HepG2 (cell line): ENCODE data around the gene ANAPC16. TPM values are rescaled to one million over a fixed set of nuclear protein-coding genes. Genes with fewer than 3 reads are reported as not detected.
A peak's percentile ranks its signal among the peaks of the same experiment; 100 is the strongest.

Source experiments
- ATF1 ChIP-seq: IDR thresholded peaks from 2 replicates; pipeline ENCODE4 v1.6.1; 2016; ENCODE audit warnings: mild to moderate bottlenecking, control low read depth
- CREB1 ChIP-seq, 2 experiments: fragments of 450-650 bp in 1 of 2; IDR thresholded peaks; 2 replicates each; pipeline ENCODE4 v1.6.1; 2016 to 2017; ENCODE audit warnings: control low read depth in 1 of 2, mild to moderate bottlenecking in 1 of 2, missing compliant biosample characterization in 1 of 2, missing genetic modification characterization in 1 of 2
- CREM ChIP-seq, 2 experiments: sonication (generic) in 1 of 2; formaldehyde crosslinking in 1 of 2; IDR thresholded peaks; 2 replicates each; pipeline versions ENCODE4 v1.4.0 to v1.6.1; 2016 to 2020; ENCODE audit warnings: antibody characterized with exemption in 1 of 2, mild to moderate bottlenecking in 1 of 2, missing genetic modification reagents in 1 of 2
- E2F1 ChIP-seq: sonication (generic); formaldehyde crosslinking; IDR thresholded peaks from 2 replicates; pipeline ENCODE4 v1.5.0; 2020; ENCODE audit warnings: missing genetic modification reagents
- HMGXB3 ChIP-seq: sonication (generic); formaldehyde crosslinking; IDR thresholded peaks from 2 replicates; pipeline ENCODE4 v1.4.0; 2020; ENCODE audit warnings: missing genetic modification reagents, borderline replicate concordance
- HNF4A ChIP-seq: sonication (generic); formaldehyde crosslinking; IDR thresholded peaks from 2 replicates; pipeline ENCODE4 v1.4.0; 2020; ENCODE audit warnings: missing genetic modification reagents
- MNT ChIP-seq: fragments of 450-650 bp; IDR thresholded peaks from 2 replicates; pipeline ENCODE4 v1.6.1; 2016
- NRL ChIP-seq: sonication (generic); formaldehyde crosslinking; IDR thresholded peaks from 2 replicates; pipeline ENCODE4 v1.5.0; 2020; ENCODE audit warnings: missing genetic modification reagents, mild to moderate bottlenecking, moderate library complexity, borderline replicate concordance
- TCF12 ChIP-seq, 2 experiments: fragments of 450-650 bp in 1 of 2; sonication (generic) in 1 of 2; formaldehyde crosslinking in 1 of 2; IDR thresholded peaks; 2 replicates each; pipeline versions ENCODE4 v1.6.1 to v1.8.0; 2017 to 2022; ENCODE audit warnings: antibody characterized with exemption in 1 of 2, mild to moderate bottlenecking in 1 of 2, missing genetic modification reagents in 1 of 2, moderate library complexity in 1 of 2
- THAP11 ChIP-seq: IDR thresholded peaks from 2 replicates; pipeline ENCODE4 v1.6.1; 2016; ENCODE audit warnings: missing biosample characterization, missing genetic modification reagents
- ZBTB20 ChIP-seq: sonication (generic); formaldehyde crosslinking; IDR thresholded peaks from 2 replicates; pipeline ENCODE4 v1.8.1; 2023; ENCODE audit warnings: missing genetic modification reagents, low read depth, mild to moderate bottlenecking, borderline replicate concordance
- ZBTB7B ChIP-seq: sonication (generic); formaldehyde crosslinking; IDR thresholded peaks from 2 replicates; pipeline ENCODE4 v1.4.0; 2020; ENCODE audit warnings: missing genetic modification reagents
- ZHX1 ChIP-seq: sonication (generic); formaldehyde crosslinking; IDR thresholded peaks from 2 replicates; pipeline ENCODE4 v1.8.1; 2022; ENCODE audit warnings: low read depth, mild to moderate bottlenecking, missing genetic modification reagents
- ZNF430 ChIP-seq: sonication (generic); formaldehyde crosslinking; IDR thresholded peaks from 2 replicates; pipeline ENCODE4 v1.9.0; 2021; ENCODE audit warnings: mild to moderate bottlenecking, missing genetic modification reagents
- ZNF784 ChIP-seq: sonication (generic); formaldehyde crosslinking; IDR thresholded peaks from 2 replicates; pipeline ENCODE4 v1.5.1; 2020; ENCODE audit warnings: missing genetic modification reagents, mild to moderate bottlenecking, borderline replicate concordance
- ZNF841 ChIP-seq: sonication (generic); formaldehyde crosslinking; IDR thresholded peaks from 2 replicates; pipeline ENCODE4 v1.8.1; 2023; ENCODE audit warnings: missing genetic modification reagents, borderline replicate concordance
- polyA plus RNA-seq, 8 experiments: library from polyadenylated mRNA; depleted of rRNA in 3 of 8; stranded (reverse) in 7 of 8; unstranded in 1 of 8; fragments of >200 nt; fragmentation: Illumina TruSeq in 4 of 8; extraction: Trizol in 4 of 8; gene quantifications; 2 replicates each; pipeline versions ENCODE4 v1.2.1 to v1.2.3, GENCODE V29; 2011 to 2016; ENCODE audit warnings: low read depth in 4 of 8, missing spikeins in 1 of 8, mixed read lengths in 1 of 8; ENCODE audit not compliant: insufficient read depth in 1 of 8
- total RNA-seq, 5 experiments: library from RNA; depleted of rRNA; stranded (reverse); fragments of >200 nt; fragmentation: Illumina TruSeq; extraction: Trizol; gene quantifications; 2 replicates each; pipeline ENCODE4 v1.2.3, GENCODE V29; 2016; ENCODE audit warnings: low read depth in 1 of 5

The ANAPC16 gene
- total and polyA plus RNA-seq, 2 of the 13 experiments (the other 11 are each of a cell fraction or from before 2014, with no cell fraction given), result 74.8 to 89.4 TPM

GRCh38 chr10:72260239-72260975, 44.6 kb downstream of the ANAPC16 start (continued):
- TF ChIP-seq HNF4A (CRISPR knock-in tag) (peak; percentile 45), ZNF430 (CRISPR knock-in tag) (peak; percentile 44), NRL (CRISPR knock-in tag) (no peak), ZNF841 (CRISPR knock-in tag) (no peak), CREB1 (IDR thresholded peaks at IDR 0.05) (peak; percentile 60), CREB1 (CRISPR knock-in tag; IDR thresholded peaks at IDR 0.05) (peak; percentile 72), ATF1 (0 out of 2 replicates have a peak, but pooled peaks have one; percentile 12), THAP11 (peak; percentile 53), MNT (no peak), ZBTB20 (CRISPR knock-in tag) (peak; percentile 64; the same call in 1 of the 2 replicates), ZBTB7B (CRISPR knock-in tag) (peak; percentile 56), HMGXB3 (CRISPR knock-in tag) (peak; percentile 34; the same call in 1 of the 2 replicates), TCF12 (IDR thresholded peaks at IDR 0.05) (no peak), TCF12 (CRISPR knock-in tag; IDR thresholded peaks at IDR 0.05) (peak; percentile 43; the same call in 1 of the 2 replicates), CREM (IDR thresholded peaks at IDR 0.05) (peak; percentile 52; the same call in 1 of the 2 replicates), CREM (CRISPR knock-in tag; IDR thresholded peaks at IDR 0.05) (no peak), ZHX1 (CRISPR knock-in tag) (0 out of 2 replicates have a peak, but pooled peaks have one; percentile 21), ZNF784 (CRISPR knock-in tag) (peak; percentile 59; the same call in 1 of the 2 replicates), E2F1 (CRISPR knock-in tag) (no peak; the same call in 1 of the 2 replicates)
